Fibroblast of villous mesenchyme (primary cell): ENCODE results near the gene IQSEC1. TPM values are rescaled to one million over a fixed set of nuclear protein-coding genes. Genes with fewer than 3 reads are reported as not detected.

ENCODE experiments used
- DNase-seq: peaks from one replicate; pipeline ENCODE4 v3.0.0-alpha.2; 2010; ENCODE audit warnings: low read depth
- H3K4me3 ChIP-seq: 2 replicates; pipeline ENCODE4 v1.5.1; 2011; ENCODE audit warnings: low read depth, mild to moderate bottlenecking, low read length
- total RNA-seq: library from RNA; depleted of rRNA; stranded (reverse); fragments of >200 nt; gene quantifications from 2 replicates; pipeline ENCODE4 v1.2.3, GENCODE V29; 2012
- TF ChIP-seq, protein P1 (sequence below): IDR thresholded peaks from 2 replicates; pipeline ENCODE4 v1.5.1; 2012; ENCODE audit warnings: low read depth, mild to moderate bottlenecking, low read length; ENCODE audit not compliant: insufficient read depth

IQSEC1 gene
- total RNA-seq, 1 donor, result 19.9 TPM

DNA sequence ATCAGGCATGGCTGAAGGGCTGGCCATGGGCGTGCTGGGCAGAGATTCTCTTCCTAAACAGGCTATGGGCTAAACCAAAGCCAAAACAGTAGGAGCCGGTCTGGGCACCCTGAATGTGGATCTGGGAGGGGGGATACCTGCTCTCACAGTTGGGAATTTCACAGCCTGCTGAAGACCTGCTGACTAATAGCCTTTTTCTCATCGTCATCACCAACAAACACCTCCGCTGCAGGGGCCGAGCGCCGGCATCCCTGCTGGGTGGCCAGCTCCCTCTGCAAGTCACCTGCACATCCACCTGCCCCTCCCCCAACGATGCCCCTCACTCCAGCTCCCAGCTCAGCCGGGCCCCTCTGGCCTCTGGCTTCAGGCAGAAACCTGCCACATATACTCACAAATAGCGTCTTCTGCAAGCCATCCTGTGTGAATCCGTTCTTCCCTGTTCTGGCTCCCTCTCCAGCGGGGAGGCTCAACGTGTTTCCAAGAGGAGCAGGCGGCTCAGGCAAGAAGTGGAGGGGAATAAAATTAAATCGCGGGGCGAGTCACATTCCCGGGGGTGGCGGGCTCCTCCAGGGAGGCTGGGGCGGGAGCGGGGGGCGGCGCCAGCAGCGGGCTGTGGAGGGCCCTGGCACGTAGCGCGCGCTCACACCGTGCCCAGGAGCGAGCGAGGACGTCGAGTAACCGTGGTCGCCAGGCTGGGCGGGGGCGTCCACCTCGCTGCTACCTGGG is 466 bp downstream of the IQSEC1 start:
- no peak overlapping the region for H3K4me3 ChIP-seq
- TF ChIP-seq, protein P1, sequence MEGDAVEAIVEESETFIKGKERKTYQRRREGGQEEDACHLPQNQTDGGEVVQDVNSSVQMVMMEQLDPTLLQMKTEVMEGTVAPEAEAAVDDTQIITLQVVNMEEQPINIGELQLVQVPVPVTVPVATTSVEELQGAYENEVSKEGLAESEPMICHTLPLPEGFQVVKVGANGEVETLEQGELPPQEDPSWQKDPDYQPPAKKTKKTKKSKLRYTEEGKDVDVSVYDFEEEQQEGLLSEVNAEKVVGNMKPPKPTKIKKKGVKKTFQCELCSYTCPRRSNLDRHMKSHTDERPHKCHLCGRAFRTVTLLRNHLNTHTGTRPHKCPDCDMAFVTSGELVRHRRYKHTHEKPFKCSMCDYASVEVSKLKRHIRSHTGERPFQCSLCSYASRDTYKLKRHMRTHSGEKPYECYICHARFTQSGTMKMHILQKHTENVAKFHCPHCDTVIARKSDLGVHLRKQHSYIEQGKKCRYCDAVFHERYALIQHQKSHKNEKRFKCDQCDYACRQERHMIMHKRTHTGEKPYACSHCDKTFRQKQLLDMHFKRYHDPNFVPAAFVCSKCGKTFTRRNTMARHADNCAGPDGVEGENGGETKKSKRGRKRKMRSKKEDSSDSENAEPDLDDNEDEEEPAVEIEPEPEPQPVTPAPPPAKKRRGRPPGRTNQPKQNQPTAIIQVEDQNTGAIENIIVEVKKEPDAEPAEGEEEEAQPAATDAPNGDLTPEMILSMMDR, result no peak
- DNase-seq, result no peak

DNA sequence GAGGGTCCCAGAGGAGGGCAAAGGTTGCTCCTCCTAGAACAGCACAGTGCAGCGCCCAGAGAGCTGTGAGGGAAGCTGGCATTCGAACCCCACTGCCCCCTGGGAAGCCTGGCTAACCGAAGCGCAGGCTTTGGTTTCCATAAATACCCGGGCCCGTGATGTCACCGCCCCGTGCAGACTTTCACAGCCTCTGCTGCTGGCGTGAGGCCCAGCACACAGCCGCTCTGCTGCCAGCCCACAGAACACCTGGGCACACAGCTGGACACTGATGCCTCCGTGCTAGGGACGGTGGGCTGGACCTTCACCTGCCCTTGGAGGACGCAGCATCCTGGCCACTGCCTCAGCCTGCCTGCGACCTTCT is 1.0 kb downstream of the IQSEC1 start:
- no peak overlapping the region for H3K4me3 ChIP-seq
- TF ChIP-seq, protein P1, result no peak

DNA sequence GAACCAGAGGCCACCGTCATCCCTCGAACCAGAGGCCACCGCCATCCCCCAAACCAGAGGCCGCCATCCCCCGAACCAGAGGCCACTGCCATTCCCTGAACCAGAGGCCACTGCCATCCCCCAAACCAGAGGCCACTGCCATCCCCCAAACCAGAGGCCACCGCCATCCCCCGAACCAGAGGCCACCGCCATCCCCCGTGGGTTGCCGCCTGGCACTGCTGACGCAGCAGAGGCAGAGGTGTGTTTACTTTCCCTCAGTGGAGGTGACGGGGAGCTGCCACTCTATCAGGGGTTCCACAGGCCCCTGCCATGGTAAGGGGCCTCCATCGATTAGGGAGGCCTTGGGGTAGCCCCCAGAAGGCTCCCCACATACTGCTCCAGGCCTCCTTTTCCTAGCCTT is 1.5 kb downstream of the IQSEC1 start:
- DNase-seq, result no peak
- no peak overlapping the region for H3K4me3 ChIP-seq
- TF ChIP-seq, protein P1, result no peak

More for the DNA sequence above, 1.0 kb downstream of the IQSEC1 start:
- no peak for DNase-seq

DNA sequence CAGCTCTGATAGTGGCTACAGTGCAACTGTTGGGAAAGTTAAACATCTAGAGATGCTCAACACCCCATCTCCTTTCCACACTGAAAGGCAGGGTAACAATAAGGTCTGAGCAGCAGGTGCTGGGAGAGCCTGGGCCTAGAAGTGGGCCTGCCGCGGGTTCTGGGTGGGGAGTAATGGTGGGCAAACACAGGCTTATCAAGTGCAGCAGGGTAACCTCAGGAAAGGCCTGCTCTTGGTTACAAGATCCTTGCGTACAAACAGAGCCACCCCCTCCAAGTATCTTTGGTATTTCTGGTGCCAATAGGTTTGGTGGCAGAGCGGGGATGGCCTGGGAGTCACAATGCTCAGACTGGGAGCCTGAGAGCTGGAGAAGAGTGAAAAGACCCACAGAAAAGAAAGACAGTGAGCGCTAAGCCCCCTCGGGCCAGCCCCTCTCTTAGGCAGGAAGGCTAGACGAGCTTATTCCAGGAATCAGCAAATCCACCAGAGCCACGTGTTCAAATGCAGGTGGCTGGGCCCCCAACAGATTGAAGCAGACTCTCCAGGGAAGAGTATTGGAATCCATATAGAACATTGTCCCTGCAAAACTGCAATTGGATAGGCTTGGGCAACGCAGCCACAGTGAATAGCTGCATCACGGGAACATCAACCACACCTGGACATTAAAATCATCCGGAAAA is 2.7 kb downstream of the IQSEC1 start:
- no peak overlapping the region for H3K4me3 ChIP-seq
- TF ChIP-seq, protein P1, result no peak
- DNase-seq, result no peak

DNA sequence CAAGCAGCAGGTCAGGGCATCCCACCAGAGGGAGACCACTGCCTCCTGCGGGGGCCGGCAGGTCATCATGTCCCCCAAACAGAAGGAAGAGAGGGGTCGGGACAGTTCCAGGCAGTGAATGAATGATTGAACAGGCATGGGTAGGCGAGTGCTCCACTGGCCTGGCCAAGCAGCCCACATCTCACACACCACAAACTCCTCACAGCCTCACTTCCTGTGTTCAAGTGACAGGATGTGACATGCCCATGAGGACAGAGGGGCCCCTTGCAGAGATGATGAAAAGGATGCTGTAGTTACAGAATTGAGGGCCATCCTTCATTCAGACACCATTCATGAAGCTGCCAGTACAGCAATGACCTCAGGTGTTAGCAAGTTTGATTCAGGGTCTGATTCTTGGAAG is 3.7 kb downstream of the IQSEC1 start:
- no peak for DNase-seq
- TF ChIP-seq, protein P1, result no peak
- H3K4me3 ChIP-seq, result no peak overlapping the region

DNA sequence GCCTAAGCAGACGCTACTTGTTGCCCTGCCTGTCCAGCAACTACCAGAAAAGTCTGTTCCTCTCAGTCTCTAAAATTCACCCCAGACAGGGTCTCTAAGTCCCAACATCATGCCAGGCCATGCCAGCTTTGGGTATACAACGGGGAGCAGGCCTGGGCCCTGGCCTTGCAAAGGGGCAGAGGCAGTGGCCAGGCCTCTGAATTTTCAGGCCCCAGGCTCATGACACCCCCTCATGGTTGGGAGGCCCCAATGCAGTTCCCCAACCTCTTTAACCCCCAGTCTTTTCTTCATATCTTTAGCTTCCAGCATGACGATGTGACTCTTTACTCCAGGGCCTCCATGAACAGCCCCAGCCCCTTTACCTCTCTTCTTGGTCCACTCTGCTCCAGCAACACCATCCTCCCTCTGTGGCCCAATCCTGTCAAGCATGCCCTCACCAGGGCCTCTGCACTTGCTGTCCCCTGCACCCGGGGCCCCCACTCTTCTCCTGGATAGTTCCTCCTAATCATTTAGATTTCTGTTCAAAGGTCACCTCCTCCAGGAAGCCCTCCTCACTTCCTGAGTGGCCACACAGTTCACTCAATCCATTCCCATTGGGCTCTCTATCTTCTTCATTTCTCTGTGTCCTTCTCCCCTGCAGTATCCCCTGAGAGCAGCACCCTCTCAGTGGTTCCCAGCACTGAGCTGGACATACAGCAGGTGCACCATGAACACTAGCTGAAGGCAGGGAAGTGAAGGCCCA is 4.8 kb downstream of the IQSEC1 start:
- no peak overlapping the region for H3K4me3 ChIP-seq
- no peak for DNase-seq
- TF ChIP-seq, protein P1, result no peak
